ENCODE results near the gene DTWD2.
A peak's percentile ranks its signal among the peaks of the same experiment; 100 is the strongest.
"Not testable (repeated sequence)": the region's sequence is repeated elsewhere in the genome, so short reads cannot be mapped to it uniquely, and the experiment has no call there.

Gene DTWD2

GRCh38 chr5:118987988-118988865 is at the start of gene DTWD2:
TSS of gene DTWD2 (minus strand) at chr5:118988547. CDS start at chr5:118988511, 36 bp downstream.
- peak; percentile 87 to 92 (median 89) for DNase-seq (ENCODE audit: low read depth in 3 of 3)

- no peak for DNase-seq (ENCODE audit: low read depth in 3 of 3)
Measured at GRCh38 chr5:119037496-119038215, 49.3 kb upstream of the DTWD2 start.

- DNase-seq (ENCODE audit: low read depth in 3 of 3), result no peak
Measured at GRCh38 chr5:119036101-119036762, 47.9 kb upstream of the DTWD2 start.

- DNase-seq (ENCODE audit: low read depth in 3 of 3), result no peak
Measured at GRCh38 chr5:119033135-119033534, 44.8 kb upstream of the DTWD2 start.

- no peak for DNase-seq (ENCODE audit: low read depth in 3 of 3)
Measured at GRCh38 chr5:119032656-119033055, 44.3 kb upstream of the DTWD2 start.

- DNase-seq (ENCODE audit: low read depth in 3 of 3), result peak in 2 of 3 donors; percentile 10 to 15
Measured at GRCh38 chr5:119031905-119032304, 43.6 kb upstream of the DTWD2 start.

GRCh38 chr5:119031011-119031886 is 42.9 kb upstream of the DTWD2 start:
- no peak for DNase-seq (ENCODE audit: low read depth in 3 of 3)

- DNase-seq (ENCODE audit: low read depth in 3 of 3), result no peak
Measured at GRCh38 chr5:119028575-119028974, 40.2 kb upstream of the DTWD2 start.

- no peak for DNase-seq (ENCODE audit: low read depth in 3 of 3)
Measured at GRCh38 chr5:119022773-119023172, 34.4 kb upstream of the DTWD2 start.

- DNase-seq (ENCODE audit: low read depth in 3 of 3), result no peak
Measured at GRCh38 chr5:119022017-119022745, 33.8 kb upstream of the DTWD2 start.

- no peak for DNase-seq (ENCODE audit: low read depth in 3 of 3)
Measured at GRCh38 chr5:119021149-119021732, 32.9 kb upstream of the DTWD2 start.

GRCh38 chr5:119019949-119020348 is 31.6 kb upstream of the DTWD2 start:
- DNase-seq (ENCODE audit: low read depth in 3 of 3), result no peak

- no peak for DNase-seq (ENCODE audit: low read depth in 3 of 3)
Measured at GRCh38 chr5:119019501-119019900, 31.2 kb upstream of the DTWD2 start.

- DNase-seq (ENCODE audit: low read depth in 3 of 3), result no peak
Measured at GRCh38 chr5:119017994-119018393, 29.6 kb upstream of the DTWD2 start.

- no peak for DNase-seq (ENCODE audit: low read depth in 3 of 3)
Measured at GRCh38 chr5:119016125-119016774, 27.9 kb upstream of the DTWD2 start.

- DNase-seq (ENCODE audit: low read depth in 3 of 3), result no peak
Measured at GRCh38 chr5:119011186-119011585, 22.8 kb upstream of the DTWD2 start.

- DNase-seq (ENCODE audit: low read depth in 3 of 3), result no peak
Measured at GRCh38 chr5:119010206-119010605, 21.9 kb upstream of the DTWD2 start.

GRCh38 chr5:119009131-119009530 is 20.8 kb upstream of the DTWD2 start:
- no peak for DNase-seq (ENCODE audit: low read depth in 3 of 3)

- no peak for DNase-seq (ENCODE audit: low read depth in 3 of 3)
Measured at GRCh38 chr5:118999696-119000095, 11.3 kb upstream of the DTWD2 start.

GRCh38 chr5:118998861-118999260 is 10.5 kb upstream of the DTWD2 start:
- not testable (repeated sequence) for DNase-seq (ENCODE audit: low read depth in 3 of 3)

Measured in stimulated activated CD4-positive, alpha-beta T cell treated with anti-CD3 and anti-CD28 coated beads, TNF-alpha, amount 100 ng/mL, for 48 hours (primary cell).